Stomach smooth muscle (tissue), 2 donors: Measurements from ENCODE around the gene CASS4.
A peak's percentile ranks its signal among the peaks of the same experiment; 100 is the strongest.

ENCODE experiments used
- H3K27ac ChIP-seq: one replicate; pipeline ENCODE4 v1.7.0; 2013; ENCODE audit warnings: mild to moderate bottlenecking, low read length, inconsistent platforms
- H3K27me3 ChIP-seq, 2 donors: one replicate each; pipeline ENCODE4 v1.7.0; 2013; ENCODE audit warnings: low read length in 2 of 2; ENCODE audit not compliant: insufficient read depth in 2 of 2, control insufficient read depth in 1 of 2
- H3K36me3 ChIP-seq, 2 donors: one replicate each; pipeline ENCODE4 v1.7.0; 2013; ENCODE audit warnings: low read length in 2 of 2; ENCODE audit not compliant: control insufficient read depth in 2 of 2, insufficient read depth in 2 of 2
- H3K4me1 ChIP-seq: one replicate; pipeline ENCODE4 v1.7.0; 2013; ENCODE audit warnings: low read length; ENCODE audit not compliant: control insufficient read depth, insufficient read depth
- H3K4me3 ChIP-seq, 2 donors: one replicate each; pipeline ENCODE4 v1.7.0; 2013; ENCODE audit warnings: low read length in 2 of 2
- H3K9ac ChIP-seq, 2 donors: one replicate each; pipeline ENCODE4 v1.7.0; 2013; ENCODE audit warnings: low read length in 2 of 2, mild to moderate bottlenecking in 1 of 2
- H3K9me3 ChIP-seq, 2 donors: one replicate each; pipeline ENCODE4 v1.7.0; 2013; ENCODE audit warnings: low read length in 2 of 2; ENCODE audit not compliant: control insufficient read depth in 2 of 2
- donor health status: healthy.
- donor health status: Pancreatic carcinoma.

CASS4 gene

GRCh38 chr20:56411759-56412472 lies at the start of gene CASS4:
Gene CASS4 (plus strand): TSS chr20:56412260. CDS start chr20:56412459, 199 bp downstream.
- H3K27ac ChIP-seq, result peak within 1 kb of the TSS; percentile 53
- H3K4me3 ChIP-seq, result peak within 1 kb of the TSS; percentile 2 to 35
- peak within 1 kb of the TSS in 1 of 2 donors; percentile 4 for H3K9ac ChIP-seq
- peaks cover 6% of the 10 kb centered on the region for H3K4me1 ChIP-seq
- H3K27me3 ChIP-seq, result no peaks in the 10 kb centered on the region
- peaks cover 8 to 13% of the 10 kb centered on the region in 2 donors for H3K36me3 ChIP-seq
- H3K9me3 ChIP-seq, result no peaks in the 10 kb centered on the region

DNA sequence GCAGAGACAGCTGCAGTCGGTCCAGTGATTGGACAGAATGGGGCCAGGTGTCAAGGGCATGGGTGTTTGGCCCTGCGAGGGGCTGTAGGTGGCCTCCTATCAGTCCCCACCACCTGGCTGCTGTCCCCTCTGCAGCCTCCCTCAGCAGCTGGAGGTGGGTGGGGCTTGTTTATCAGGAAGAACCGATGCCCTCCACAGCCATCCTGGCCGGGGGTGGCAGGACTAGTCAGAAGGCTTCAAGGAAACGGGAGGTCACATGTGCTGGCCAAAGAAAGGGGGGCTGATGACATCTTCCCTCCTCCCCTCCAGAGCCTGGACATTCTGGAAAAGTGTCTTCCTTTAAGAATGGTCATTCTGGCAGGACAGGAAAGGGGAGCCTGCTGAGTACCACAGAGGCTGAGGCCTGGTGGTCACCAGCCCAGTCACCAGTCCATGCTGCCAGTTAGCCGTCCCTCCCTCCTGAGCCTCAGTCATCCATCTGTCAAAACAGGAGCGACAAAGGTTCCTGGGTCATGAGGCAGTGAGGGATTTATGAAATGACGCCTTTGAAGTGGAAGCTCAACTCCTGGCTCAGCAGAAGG lies 49.1 kb upstream of the CASS4 start:
- Histone ChIP-seq H3K27me3 (no peaks in the 10 kb centered on the region), H3K36me3 (peaks cover 15 to 17% of the 10 kb centered on the region in 2 donors), H3K4me1 (peaks cover 16% of the 10 kb centered on the region), H3K9ac (no peak overlapping the region), H3K9me3 (no peaks in the 10 kb centered on the region), H3K27ac (no peak overlapping the region), H3K4me3 (no peak overlapping the region)

GRCh38 chr20:56363491-56363890 lies 48.6 kb upstream of the CASS4 start:
- Histone ChIP-seq H3K4me1 (peaks cover 16% of the 10 kb centered on the region), H3K27ac (no peak overlapping the region), H3K36me3 (peaks cover 17 to 18% of the 10 kb centered on the region in 2 donors), H3K27me3 (no peaks in the 10 kb centered on the region), H3K9me3 (no peaks in the 10 kb centered on the region), H3K4me3 (no peak overlapping the region), H3K9ac (no peak overlapping the region)

- no peak overlapping the region for H3K9ac ChIP-seq
- H3K4me3 ChIP-seq, result no peak overlapping the region
- H3K27ac ChIP-seq, result no peak overlapping the region
- H3K4me1 ChIP-seq, result no peaks in the 10 kb centered on the region
- peaks cover 15 to 20% of the 10 kb centered on the region in 2 donors for H3K36me3 ChIP-seq
- H3K27me3 ChIP-seq, result no peaks in the 10 kb centered on the region
- no peaks in the 10 kb centered on the region for H3K9me3 ChIP-seq
These were observed 43.5 kb upstream of the CASS4 start for GRCh38 chr20:56368351-56369134.

DNA sequence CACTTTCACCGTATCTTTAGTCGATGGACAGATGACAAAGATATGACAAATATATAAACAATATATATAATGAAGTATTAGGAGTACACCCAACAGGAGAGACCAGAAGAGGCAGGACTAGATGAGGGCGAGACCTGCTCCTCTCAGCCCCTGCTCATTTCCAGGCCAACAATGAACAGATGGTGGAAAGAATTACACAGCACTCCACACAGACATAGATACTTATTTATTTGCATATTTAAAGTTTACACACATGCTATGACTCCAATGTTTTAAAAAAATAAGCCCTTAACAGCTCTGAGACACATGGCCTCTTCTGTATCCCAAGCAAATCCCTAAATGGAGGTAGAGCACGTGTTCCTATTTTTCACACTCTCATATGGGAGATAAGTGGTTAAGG lies 42.9 kb upstream of the CASS4 start:
- H3K36me3 ChIP-seq, result peaks cover 11 to 19% of the 10 kb centered on the region in 2 donors

DNA sequence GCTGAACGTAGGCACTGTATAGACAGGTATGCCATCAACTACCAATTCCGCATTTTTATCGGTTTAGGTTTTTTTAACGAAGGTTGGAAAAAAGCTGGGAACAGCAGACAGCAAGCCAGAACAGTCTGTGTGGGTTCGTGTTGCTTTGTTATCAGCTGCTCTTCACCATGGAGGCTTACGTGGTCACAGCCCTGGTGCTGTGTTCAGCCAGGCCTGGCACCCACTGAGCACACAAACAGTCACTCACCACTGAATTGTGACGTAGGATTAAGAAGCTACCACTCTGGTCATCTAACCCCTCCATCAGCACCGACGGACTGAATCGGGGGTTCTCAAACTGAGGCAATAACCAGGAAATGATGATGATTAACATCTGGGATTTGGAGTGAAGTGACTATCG lies 40.1 kb upstream of the CASS4 start:
- Histone ChIP-seq H3K27me3 (no peaks in the 10 kb centered on the region), H3K4me3 (no peak overlapping the region), H3K27ac (no peak overlapping the region), H3K36me3 (peaks cover 6 to 9% of the 10 kb centered on the region in 2 donors), H3K9ac (no peak overlapping the region), H3K4me1 (no peaks in the 10 kb centered on the region), H3K9me3 (no peaks in the 10 kb centered on the region)

More for the DNA sequence above, 42.9 kb upstream of the CASS4 start:
- Histone ChIP-seq H3K27ac (no peak overlapping the region), H3K4me3 (no peak overlapping the region), H3K9me3 (no peaks in the 10 kb centered on the region), H3K27me3 (no peaks in the 10 kb centered on the region), H3K4me1 (no peaks in the 10 kb centered on the region), H3K9ac (no peak overlapping the region)

DNA sequence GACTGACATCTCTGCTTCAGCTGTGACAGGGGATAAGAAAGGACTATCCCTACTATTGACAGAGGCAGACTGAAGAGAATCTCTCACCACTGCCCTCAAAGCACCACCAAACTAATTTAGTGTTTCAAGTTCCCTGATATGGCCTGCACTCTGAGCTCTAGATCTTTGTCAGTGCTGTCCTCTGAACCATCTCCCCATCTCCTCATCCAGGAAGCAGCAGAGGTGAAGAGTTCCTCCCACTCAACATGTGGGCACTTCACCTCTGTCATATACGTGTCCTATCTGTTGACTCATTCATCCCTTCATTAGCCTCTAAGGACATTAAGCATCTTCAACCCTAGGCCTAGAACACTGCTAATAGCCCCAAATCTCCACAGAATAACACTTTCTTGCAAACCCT lies 39.2 kb upstream of the CASS4 start:
- Histone ChIP-seq H3K9ac (no peak overlapping the region), H3K36me3 (peaks cover 2 to 6% of the 10 kb centered on the region in 2 donors), H3K4me3 (no peak overlapping the region), H3K9me3 (no peaks in the 10 kb centered on the region), H3K4me1 (no peaks in the 10 kb centered on the region), H3K27me3 (no peaks in the 10 kb centered on the region), H3K27ac (no peak overlapping the region)

DNA sequence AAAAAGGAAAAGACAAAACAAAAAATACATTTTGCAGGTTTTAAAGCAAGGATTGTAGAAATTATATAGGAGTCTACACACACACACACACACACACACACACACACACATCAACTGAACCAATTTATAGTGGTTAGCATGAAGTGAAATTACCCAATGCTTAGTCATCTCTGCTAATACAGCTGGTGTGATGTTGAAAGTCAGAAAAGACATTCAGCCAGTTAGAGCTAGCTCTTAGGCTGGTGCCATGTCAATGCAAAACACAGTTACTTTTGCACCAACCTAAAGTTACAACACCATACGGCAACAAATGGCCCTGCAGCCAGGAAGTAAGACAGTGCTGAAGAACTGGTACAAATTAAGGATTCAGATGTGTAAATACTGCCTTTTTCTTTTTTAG lies 38.1 kb upstream of the CASS4 start:
- H3K9me3 ChIP-seq, result no peaks in the 10 kb centered on the region
- H3K4me1 ChIP-seq, result no peaks in the 10 kb centered on the region
- H3K36me3 ChIP-seq, result peaks cover 0 to 3% of the 10 kb centered on the region in 2 donors
- no peak overlapping the region for H3K4me3 ChIP-seq
- no peak overlapping the region for H3K9ac ChIP-seq
- H3K27ac ChIP-seq, result no peak overlapping the region
- H3K27me3 ChIP-seq, result no peaks in the 10 kb centered on the region

GRCh38 chr20:56376331-56376730 lies 35.7 kb upstream of the CASS4 start:
- no peak overlapping the region for H3K27ac ChIP-seq
- no peaks in the 10 kb centered on the region for H3K9me3 ChIP-seq
- H3K9ac ChIP-seq, result no peak overlapping the region
- H3K36me3 ChIP-seq, result no peaks in the 10 kb centered on the region
- no peaks in the 10 kb centered on the region for H3K27me3 ChIP-seq
- no peak overlapping the region for H3K4me3 ChIP-seq
- no peaks in the 10 kb centered on the region for H3K4me1 ChIP-seq

GRCh38 chr20:56378386-56378785 lies 33.7 kb upstream of the CASS4 start:
- no peak overlapping the region for H3K27ac ChIP-seq
- H3K36me3 ChIP-seq, result no peaks in the 10 kb centered on the region
- H3K4me3 ChIP-seq, result no peak overlapping the region
- H3K9me3 ChIP-seq, result no peaks in the 10 kb centered on the region
- H3K27me3 ChIP-seq, result no peaks in the 10 kb centered on the region
- H3K4me1 ChIP-seq, result no peaks in the 10 kb centered on the region
- no peak overlapping the region for H3K9ac ChIP-seq
